ENCODE results near the gene LCN6. TPM values are rescaled to one million over a fixed set of nuclear protein-coding genes. Genes with fewer than 3 reads are reported as not detected.

LCN6 gene
- total RNA-seq, 1 experiment from 2014 or later, result not detected

- peaks cover 8% of the 10 kb centered on the region; the same call in 1 of the 2 replicates for H3K36me3 Mint-ChIP-seq
- no peaks in the 10 kb centered on the region for H3K4me1 Mint-ChIP-seq
- ATAC-seq (no peak), DNase-seq (ENCODE audit: low spot score) (no peak)
- TF ChIP-seq NFATC4 (CRISPR knock-in tag; IDR thresholded peaks at IDR 0.05), result no peak
- TF ChIP-seq ERG (CRISPR knock-in tag; IDR thresholded peaks at IDR 0.05), result no peak
- no peak for TF ChIP-seq ZNF219 (CRISPR knock-in tag; IDR thresholded peaks at IDR 0.05; ENCODE audit: borderline replicate concordance)
- TF ChIP-seq CREM (CRISPR knock-in tag; IDR thresholded peaks at IDR 0.05), result no peak
- TF ChIP-seq SP1 (CRISPR knock-in tag; conservative IDR thresholded peaks at IDR 0.05), result no peak
- TF ChIP-seq MAX (CRISPR knock-in tag; IDR thresholded peaks at IDR 0.05), result no peak
- TF ChIP-seq MXD4 (CRISPR knock-in tag; IDR thresholded peaks at IDR 0.05; ENCODE audit: borderline replicate concordance), result no peak
- TF ChIP-seq NR3C1 (CRISPR knock-in tag; conservative IDR thresholded peaks at IDR 0.05; ENCODE audit: low read depth), result no peak
- no peak for TF ChIP-seq NFYB (CRISPR knock-in tag; conservative IDR thresholded peaks at IDR 0.05; ENCODE audit: low read depth)
- no peak for TF ChIP-seq ZBTB21 (CRISPR knock-in tag; IDR thresholded peaks at IDR 0.05; ENCODE audit: borderline replicate concordance)
- ChIA-PET CTCF (interaction anchor here (1.1 to 1.6 kb wide), 2 partner anchors 9 to 14 kb away, joined by 3 to 8 read pairs; partner anchors contain the start of gene LCN8), POLR2A (no interaction called here)
- H3K27me3 Mint-ChIP-seq (ENCODE audit: low read depth), result 0 out of 2 replicates have a peak, but pooled peaks cover 3% of the 10 kb centered on the region
- H3K9me3 Mint-ChIP-seq, result peaks cover 20% of the 10 kb centered on the region
- no peak overlapping the region for H3K4me3 Mint-ChIP-seq
- H3K27ac Mint-ChIP-seq, result no peak overlapping the region; the same call in 1 of the 2 replicates
Measured at GRCh38 chr9:136748666-136749611, 614 bp upstream of the LCN6 start.

GRCh38 chr9:136747161-136748060 lies 914 bp downstream of the LCN6 start:
- DNase-seq (ENCODE audit: low spot score) (no peak), ATAC-seq (no peak)
- ChIA-PET CTCF (interaction anchor here (1.2 kb wide), 1 partner anchor 11 kb away, joined by 4 read pairs; the partner anchor contains the start of gene LCN8), POLR2A (no interaction called here)
- Mint-ChIP-seq H3K4me3 (no peak overlapping the region), H3K36me3 (peaks cover 6% of the 10 kb centered on the region; the same call in 1 of the 2 replicates), H3K27ac (no peak overlapping the region), H3K4me1 (no peaks in the 10 kb centered on the region; the same call in 1 of the 2 replicates), H3K27me3 (ENCODE audit: low read depth) (0 out of 2 replicates have a peak, but pooled peaks cover 3% of the 10 kb centered on the region), H3K9me3 (peaks cover 14% of the 10 kb centered on the region)
- TF ChIP-seq IRF1 (CRISPR knock-in tag; IDR thresholded peaks at IDR 0.05) (no peak), FOXP1 (CRISPR knock-in tag; IDR thresholded peaks at IDR 0.05; ENCODE audit: borderline replicate concordance) (no peak), RELA (CRISPR knock-in tag; IDR thresholded peaks at IDR 0.05; ENCODE audit: borderline replicate concordance) (no peak), GTF2I (CRISPR knock-in tag; conservative IDR thresholded peaks at IDR 0.05) (peak; percentile 60; the same call in 1 of the 2 replicates)

- Mint-ChIP-seq H3K9me3 (peaks cover 7% of the 10 kb centered on the region), H3K36me3 (0 out of 2 replicates have a peak, but pooled peaks cover 1% of the 10 kb centered on the region), H3K27me3 (ENCODE audit: low read depth) (0 out of 2 replicates have a peak, but pooled peaks cover 3% of the 10 kb centered on the region), H3K27ac (no peak overlapping the region), H3K4me3 (no peak overlapping the region), H3K4me1 (no peaks in the 10 kb centered on the region; the same call in none of the 2 replicates)
- no peak for ATAC-seq
- CTCF ChIA-PET, result interaction anchor here (1.2 kb wide), 1 partner anchor 12 kb away, joined by 3 read pairs; the partner anchor contains the start of gene LCN8
- TF ChIP-seq ZSCAN18 (CRISPR knock-in tag; IDR thresholded peaks at IDR 0.05) (no peak), RELA (CRISPR knock-in tag; IDR thresholded peaks at IDR 0.05; ENCODE audit: borderline replicate concordance) (no peak), GTF2I (CRISPR knock-in tag; conservative IDR thresholded peaks at IDR 0.05) (no peak), GABPB1 (CRISPR knock-in tag; IDR thresholded peaks at IDR 0.05) (no peak), JAZF1 (CRISPR knock-in tag; IDR thresholded peaks at IDR 0.05) (no peak), SMAD4 (CRISPR knock-in tag; IDR thresholded peaks at IDR 0.05) (no peak), ZNF263 (CRISPR knock-in tag; IDR thresholded peaks at IDR 0.05; ENCODE audit: low read depth) (no peak), HMGA2 (CRISPR knock-in tag; IDR thresholded peaks at IDR 0.05) (no peak)
- POLR2A ChIA-PET, result no interaction called here
- DNase-seq (ENCODE audit: low spot score), result no peak
Measured at GRCh38 chr9:136746621-136747020, 1.7 kb downstream of the LCN6 start.

Measured in WTC11 (cell line).